Measurements from ENCODE around the gene FBXO7.

GRCh38 chr22:32518848-32519247 lies 44.2 kb downstream of the FBXO7 start:
- TF ChIP-seq CTCF (IDR thresholded peaks at IDR 0.05) (no peak), POLR2A (IDR thresholded peaks at IDR 0.05) (no peak)

All from heart left ventricle (tissue), 13 donors.